ENCODE data around the gene GIGYF1.

- TF ChIP-seq CTCF (conservative IDR thresholded peaks at IDR 0.05 in 1 of 2, IDR thresholded peaks at IDR 0.05 in 1 of 2; ENCODE audit: extremely low read depth in 1 of 2, insufficient read depth in 1 of 2, low read depth in 1 of 2, low read length in 2 of 2) (no peak), EZH2 (IDR thresholded peaks at IDR 0.05; ENCODE audit: borderline replicate concordance, low read length) (no peak)
Measured at GRCh38 chr7:100641463-100641859, 52.6 kb downstream of the GIGYF1 start, which contains the start of gene TFR2.

All from mammary epithelial cell (primary cell).